ENCODE results near the gene CACNB4. TPM values are rescaled to one million over a fixed set of nuclear protein-coding genes. Genes with fewer than 3 reads are reported as not detected.

CACNB4 gene
- total RNA-seq, 1 experiment from 2014 or later = 2.0 TPM

DNA sequence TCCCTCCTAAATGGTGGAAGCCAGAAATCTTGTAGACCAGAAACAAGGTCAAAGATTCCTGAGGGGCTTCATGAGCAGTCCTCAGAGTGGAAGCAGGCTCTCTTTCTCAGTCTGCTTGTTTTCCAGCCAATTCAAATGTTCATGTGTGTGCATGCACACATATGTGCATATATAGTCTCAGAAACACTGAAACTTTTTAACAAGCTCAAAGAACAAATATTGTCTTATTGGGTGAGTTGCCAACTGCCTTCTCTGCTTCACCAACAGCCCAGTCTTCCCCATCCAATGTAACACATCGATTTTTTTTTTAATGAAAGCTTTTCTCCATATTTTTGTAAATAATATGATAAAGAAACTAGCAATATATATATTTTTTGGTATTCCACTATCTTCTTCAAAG lies 3.7 kb downstream of the CACNB4 start (continued):
- TF ChIP-seq, protein P1, sequence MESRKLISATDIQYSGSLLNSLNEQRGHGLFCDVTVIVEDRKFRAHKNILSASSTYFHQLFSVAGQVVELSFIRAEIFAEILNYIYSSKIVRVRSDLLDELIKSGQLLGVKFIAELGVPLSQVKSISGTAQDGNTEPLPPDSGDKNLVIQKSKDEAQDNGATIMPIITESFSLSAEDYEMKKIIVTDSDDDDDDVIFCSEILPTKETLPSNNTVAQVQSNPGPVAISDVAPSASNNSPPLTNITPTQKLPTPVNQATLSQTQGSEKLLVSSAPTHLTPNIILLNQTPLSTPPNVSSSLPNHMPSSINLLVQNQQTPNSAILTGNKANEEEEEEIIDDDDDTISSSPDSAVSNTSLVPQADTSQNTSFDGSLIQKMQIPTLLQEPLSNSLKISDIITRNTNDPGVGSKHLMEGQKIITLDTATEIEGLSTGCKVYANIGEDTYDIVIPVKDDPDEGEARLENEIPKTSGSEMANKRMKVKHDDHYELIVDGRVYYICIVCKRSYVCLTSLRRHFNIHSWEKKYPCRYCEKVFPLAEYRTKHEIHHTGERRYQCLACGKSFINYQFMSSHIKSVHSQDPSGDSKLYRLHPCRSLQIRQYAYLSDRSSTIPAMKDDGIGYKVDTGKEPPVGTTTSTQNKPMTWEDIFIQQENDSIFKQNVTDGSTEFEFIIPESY (IDR thresholded peaks at IDR 0.05; ENCODE audit: extremely low read depth, insufficient replicate concordance, low read length) = no peak
- TF ChIP-seq JUND (IDR thresholded peaks at IDR 0.05) (no peak), EZH2 (IDR thresholded peaks at IDR 0.05) (no peak), POLR2A (IDR thresholded peaks at IDR 0.05; ENCODE audit: borderline replicate concordance, extremely low read depth, insufficient read depth, insufficient read length) (no peak)

DNA sequence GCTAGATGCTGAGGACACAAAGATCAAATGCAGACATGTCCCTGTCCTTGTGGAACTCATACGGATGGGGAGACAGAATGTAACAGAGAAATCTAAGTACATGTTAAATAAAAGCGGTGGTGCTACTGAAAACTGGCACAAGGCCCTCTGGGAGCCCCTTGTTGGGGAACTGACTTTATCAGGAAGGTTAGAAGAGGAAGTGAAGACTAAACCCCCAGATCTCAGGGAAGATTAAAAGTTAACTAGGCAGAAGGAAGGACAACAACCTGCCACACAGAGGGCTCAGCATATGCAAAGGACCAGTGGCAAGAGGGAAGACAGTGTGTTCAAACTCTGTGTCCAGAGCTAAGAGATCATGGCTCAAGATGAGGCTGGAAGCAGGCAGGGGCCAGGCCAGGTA lies 4.8 kb downstream of the CACNB4 start:
- no TSS peak for BruUV-seq (replicated peaks)
- no peaks in the 10 kb centered on the region for H3K9me2 ChIP-seq (ENCODE audit: insufficient read depth)
- H3K9me3 ChIP-seq (ENCODE audit: control insufficient read depth in 1 of 2, insufficient read depth in 1 of 2, low read depth in 1 of 2, low read length in 2 of 2) = no peaks in the 10 kb centered on the region
- intact Hi-C loops (cut with micrococcal nuclease) = no loop called here
- H4K20me1 ChIP-seq (ENCODE audit: insufficient read depth) = no peaks in the 10 kb centered on the region
- RAD21 ChIA-PET (ENCODE audit: low non-redundant PET in 1 of 2, low total read pairs in 2 of 2, uncharacterized antibody in 2 of 2, unreplicated experiment in 2 of 2) = no interaction called here
- H3K4me2 ChIP-seq (ENCODE audit: low read length) = no peak overlapping the region
- DNase-seq (ENCODE audit: low read depth, low spot score) (no peak), ATAC-seq (no peak)
- POLR2A ChIA-PET = no interaction called here
- H3K4me1 ChIP-seq (ENCODE audit: control insufficient read depth in 1 of 2, insufficient read depth in 2 of 2, low read length in 2 of 2) = peaks cover 0 to 15% of the 10 kb centered on the region in 2 experiments; a peak in 2 of 4 replicates
- no peaks in the 10 kb centered on the region for H3K79me2 ChIP-seq (ENCODE audit: insufficient read depth, low read length)
- no peak overlapping the region for H2AFZ ChIP-seq (ENCODE audit: low read depth, low read length, poor library complexity, severe bottlenecking)
- no peak overlapping the region for H3K27ac ChIP-seq (ENCODE audit: low read depth, low read length)
- H3K27me3 ChIP-seq (ENCODE audit: insufficient read depth, low read length) = no peaks in the 10 kb centered on the region
- H3K36me3 ChIP-seq (ENCODE audit: control insufficient read depth in 1 of 2, insufficient read depth in 2 of 2, low read length in 2 of 2) = no peaks in the 10 kb centered on the region
- H3K9ac ChIP-seq (ENCODE audit: low read length) = no peak overlapping the region
- no peak overlapping the region for H3K4me3 ChIP-seq (replicated peaks in 1 of 2; ENCODE audit: low read depth in 1 of 2, low read length in 2 of 2)
- CTCF ChIA-PET = no interaction called here
- TF ChIP-seq, protein P2, sequence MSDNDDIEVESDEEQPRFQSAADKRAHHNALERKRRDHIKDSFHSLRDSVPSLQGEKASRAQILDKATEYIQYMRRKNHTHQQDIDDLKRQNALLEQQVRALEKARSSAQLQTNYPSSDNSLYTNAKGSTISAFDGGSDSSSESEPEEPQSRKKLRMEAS (IDR thresholded peaks at IDR 0.05) = no peak
- TF ChIP-seq TCF7L2 (IDR thresholded peaks at IDR 0.05; ENCODE audit: borderline replicate concordance, extremely low read depth, insufficient read depth, insufficient read length) (no peak), EZH2phosphoT487 (IDR thresholded peaks at IDR 0.05; ENCODE audit: borderline replicate concordance) (no peak), ELF1 (IDR thresholded peaks at IDR 0.05; ENCODE audit: borderline replicate concordance, low read depth) (no peak), EGR1 (IDR thresholded peaks at IDR 0.05; ENCODE audit: low read depth) (no peak), EZH2 (IDR thresholded peaks at IDR 0.05) (no peak), ZNF274 (IDR thresholded peaks at IDR 0.05; ENCODE audit: low read depth, low read length) (no peak), POLR2A (IDR thresholded peaks at IDR 0.05; ENCODE audit: borderline replicate concordance, extremely low read depth, insufficient read depth, insufficient read length) (no peak), YY1 (IDR thresholded peaks at IDR 0.05; ENCODE audit: extremely low read depth, insufficient replicate concordance, low read depth, low read length) (no peak), CBX3 (IDR thresholded peaks at IDR 0.05; ENCODE audit: low read depth) (no peak), POLR2AphosphoS5 (IDR thresholded peaks at IDR 0.05; ENCODE audit: low read depth, low read length) (no peak), CEBPB (IDR thresholded peaks at IDR 0.05; ENCODE audit: low read depth) (no peak)
- TF ChIP-seq, protein P3, sequence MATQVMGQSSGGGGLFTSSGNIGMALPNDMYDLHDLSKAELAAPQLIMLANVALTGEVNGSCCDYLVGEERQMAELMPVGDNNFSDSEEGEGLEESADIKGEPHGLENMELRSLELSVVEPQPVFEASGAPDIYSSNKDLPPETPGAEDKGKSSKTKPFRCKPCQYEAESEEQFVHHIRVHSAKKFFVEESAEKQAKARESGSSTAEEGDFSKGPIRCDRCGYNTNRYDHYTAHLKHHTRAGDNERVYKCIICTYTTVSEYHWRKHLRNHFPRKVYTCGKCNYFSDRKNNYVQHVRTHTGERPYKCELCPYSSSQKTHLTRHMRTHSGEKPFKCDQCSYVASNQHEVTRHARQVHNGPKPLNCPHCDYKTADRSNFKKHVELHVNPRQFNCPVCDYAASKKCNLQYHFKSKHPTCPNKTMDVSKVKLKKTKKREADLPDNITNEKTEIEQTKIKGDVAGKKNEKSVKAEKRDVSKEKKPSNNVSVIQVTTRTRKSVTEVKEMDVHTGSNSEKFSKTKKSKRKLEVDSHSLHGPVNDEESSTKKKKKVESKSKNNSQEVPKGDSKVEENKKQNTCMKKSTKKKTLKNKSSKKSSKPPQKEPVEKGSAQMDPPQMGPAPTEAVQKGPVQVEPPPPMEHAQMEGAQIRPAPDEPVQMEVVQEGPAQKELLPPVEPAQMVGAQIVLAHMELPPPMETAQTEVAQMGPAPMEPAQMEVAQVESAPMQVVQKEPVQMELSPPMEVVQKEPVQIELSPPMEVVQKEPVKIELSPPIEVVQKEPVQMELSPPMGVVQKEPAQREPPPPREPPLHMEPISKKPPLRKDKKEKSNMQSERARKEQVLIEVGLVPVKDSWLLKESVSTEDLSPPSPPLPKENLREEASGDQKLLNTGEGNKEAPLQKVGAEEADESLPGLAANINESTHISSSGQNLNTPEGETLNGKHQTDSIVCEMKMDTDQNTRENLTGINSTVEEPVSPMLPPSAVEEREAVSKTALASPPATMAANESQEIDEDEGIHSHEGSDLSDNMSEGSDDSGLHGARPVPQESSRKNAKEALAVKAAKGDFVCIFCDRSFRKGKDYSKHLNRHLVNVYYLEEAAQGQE (IDR thresholded peaks at IDR 0.05; ENCODE audit: low read depth) = no peak
- TF ChIP-seq, protein P1 (IDR thresholded peaks at IDR 0.05; ENCODE audit: extremely low read depth, insufficient replicate concordance, low read length) = no peak
- TF ChIP-seq, protein P4, sequence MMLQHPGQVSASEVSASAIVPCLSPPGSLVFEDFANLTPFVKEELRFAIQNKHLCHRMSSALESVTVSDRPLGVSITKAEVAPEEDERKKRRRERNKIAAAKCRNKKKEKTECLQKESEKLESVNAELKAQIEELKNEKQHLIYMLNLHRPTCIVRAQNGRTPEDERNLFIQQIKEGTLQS (IDR thresholded peaks at IDR 0.05) = no peak

All from HCT116 (cell line).